ENCODE results near the gene CHRM5. TPM values are rescaled to one million over a fixed set of nuclear protein-coding genes. Genes with fewer than 3 reads are reported as not detected.

Gene CHRM5
- total and polyA plus RNA-seq, 2 donors (not counting 1 experiment from before 2014, with no cell fraction given), result not detected

GRCh38 chr15:33934396-33934795, 33.9 kb upstream of the CHRM5 start:
- TF ChIP-seq EZH2 (IDR thresholded peaks at IDR 0.05; ENCODE audit: borderline replicate concordance, insufficient read depth, low read depth, low read length, poor library complexity, severe bottlenecking), result no peak
- TF ChIP-seq CTCF (IDR thresholded peaks at IDR 0.05), result no peak
- no peak overlapping the region for H3K27ac ChIP-seq (ENCODE audit: low read length in 2 of 2)
- H4K20me1 ChIP-seq (ENCODE audit: control insufficient read depth, insufficient read depth, low read length, poor library complexity, severe bottlenecking), result no peaks in the 10 kb centered on the region
- H3K27me3 ChIP-seq (replicated peaks in 1 of 4; ENCODE audit: control extremely low read depth in 1 of 4, control insufficient read depth in 3 of 4, insufficient read depth in 4 of 4, low read length in 3 of 4), result no peaks in the 10 kb centered on the region
- Mint-ChIP-seq H3K27me3 (no peaks in the 10 kb centered on the region), H3K9me3 (ENCODE audit: insufficient read depth) (no peaks in the 10 kb centered on the region), H3K4me3 (no peak overlapping the region), H3K27ac (no peak overlapping the region), H3K4me1 (no peaks in the 10 kb centered on the region)
- H3K4me3 ChIP-seq (ENCODE audit: control extremely low read depth in 1 of 5, extremely low read depth in 1 of 5, insufficient read depth in 1 of 5, low read depth in 2 of 5, low read length in 4 of 5), result no peak overlapping the region
- H3K9ac ChIP-seq (ENCODE audit: low read length), result no peak overlapping the region
- no peaks in the 10 kb centered on the region for H3K36me3 ChIP-seq (replicated peaks in 1 of 2; ENCODE audit: control extremely low read depth in 1 of 2, control insufficient read depth in 1 of 2, extremely low read depth in 1 of 2, insufficient read depth in 2 of 2, low read length in 1 of 2)
- WGBS (ENCODE audit: insufficient coverage), result no CpG with 5 or more reads among the region's 3 CpGs
- no peak for DNase-seq
- CTCF ChIA-PET, result no interaction called here
- no peak overlapping the region for H3K4me2 ChIP-seq (replicated peaks; ENCODE audit: low read depth, low read length, poor library complexity, severe bottlenecking)
- H3K79me2 ChIP-seq (ENCODE audit: control insufficient read depth, insufficient read depth, low read length), result no peaks in the 10 kb centered on the region
- POLR2A ChIA-PET, result no interaction called here
- no peak overlapping the region for H2AFZ ChIP-seq (ENCODE audit: insufficient read depth, low read depth, low read length, poor library complexity, severe bottlenecking)
- H3K9me3 ChIP-seq (ENCODE audit: control extremely low read depth in 1 of 3, control insufficient read depth in 2 of 3, insufficient read depth in 1 of 3, low read length in 2 of 3), result no peaks in the 10 kb centered on the region
- ATAC-seq (ENCODE audit: low read depth), result no peak
- intact Hi-C loops (cut with micrococcal nuclease), result no loop called here
- no peaks in the 10 kb centered on the region for H3K4me1 ChIP-seq (ENCODE audit: control insufficient read depth in 2 of 2, insufficient read depth in 2 of 2, low read length in 2 of 2)

GRCh38 chr15:33934921-33935320, 33.4 kb upstream of the CHRM5 start:
- no peaks in the 10 kb centered on the region for H4K20me1 ChIP-seq (ENCODE audit: control insufficient read depth, insufficient read depth, low read length, poor library complexity, severe bottlenecking)
- no peaks in the 10 kb centered on the region for H3K27me3 ChIP-seq (replicated peaks in 1 of 4; ENCODE audit: control extremely low read depth in 1 of 4, control insufficient read depth in 3 of 4, insufficient read depth in 4 of 4, low read length in 3 of 4)
- no peak overlapping the region for H3K4me2 ChIP-seq (replicated peaks; ENCODE audit: low read depth, low read length, poor library complexity, severe bottlenecking)
- intact Hi-C loops (cut with micrococcal nuclease), result no loop called here
- no peaks in the 10 kb centered on the region for H3K36me3 ChIP-seq (replicated peaks in 1 of 2; ENCODE audit: control extremely low read depth in 1 of 2, control insufficient read depth in 1 of 2, extremely low read depth in 1 of 2, insufficient read depth in 2 of 2, low read length in 1 of 2)
- H3K27ac ChIP-seq (ENCODE audit: low read length in 2 of 2), result no peak overlapping the region
- H3K9me3 Mint-ChIP-seq (ENCODE audit: insufficient read depth), result no peaks in the 10 kb centered on the region
- no peak overlapping the region for H3K4me3 Mint-ChIP-seq
- no peak for ATAC-seq (ENCODE audit: low read depth)
- TF ChIP-seq CTCF (IDR thresholded peaks at IDR 0.05) (no peak), EZH2 (IDR thresholded peaks at IDR 0.05; ENCODE audit: borderline replicate concordance, insufficient read depth, low read depth, low read length, poor library complexity, severe bottlenecking) (no peak)
- no CpG with 5 or more reads among the region's 5 CpGs for WGBS (ENCODE audit: insufficient coverage)
- no peaks in the 10 kb centered on the region for H3K9me3 ChIP-seq (ENCODE audit: control extremely low read depth in 1 of 3, control insufficient read depth in 2 of 3, insufficient read depth in 1 of 3, low read length in 2 of 3)
- CTCF ChIA-PET, result no interaction called here
- H3K27me3 Mint-ChIP-seq, result no peaks in the 10 kb centered on the region
- H3K9ac ChIP-seq (ENCODE audit: low read length), result no peak overlapping the region
- no peak overlapping the region for H2AFZ ChIP-seq (ENCODE audit: insufficient read depth, low read depth, low read length, poor library complexity, severe bottlenecking)
- no peaks in the 10 kb centered on the region for H3K79me2 ChIP-seq (ENCODE audit: control insufficient read depth, insufficient read depth, low read length)
- no peaks in the 10 kb centered on the region for H3K4me1 ChIP-seq (ENCODE audit: control insufficient read depth in 2 of 2, insufficient read depth in 2 of 2, low read length in 2 of 2)
- POLR2A ChIA-PET, result no interaction called here
- DNase-seq, result no peak
- no peaks in the 10 kb centered on the region for H3K4me1 Mint-ChIP-seq
- H3K4me3 ChIP-seq (ENCODE audit: control extremely low read depth in 1 of 5, extremely low read depth in 1 of 5, insufficient read depth in 1 of 5, low read depth in 2 of 5, low read length in 4 of 5), result no peak overlapping the region
- H3K27ac Mint-ChIP-seq, result no peak overlapping the region

Measured in B cell (primary cell).